ENCODE data around the gene PRR30.

The PRR30 gene

GRCh38 chr2:27127883-27128667 is 11.1 kb downstream of the PRR30 start:
- TF ChIP-seq MAX (IDR thresholded peaks at IDR 0.05; ENCODE audit: low read depth, low read length), result no peak
- TF ChIP-seq MYC (IDR thresholded peaks at IDR 0.05; ENCODE audit: low read depth, low read length), result no peak
- TF ChIP-seq, protein P1, sequence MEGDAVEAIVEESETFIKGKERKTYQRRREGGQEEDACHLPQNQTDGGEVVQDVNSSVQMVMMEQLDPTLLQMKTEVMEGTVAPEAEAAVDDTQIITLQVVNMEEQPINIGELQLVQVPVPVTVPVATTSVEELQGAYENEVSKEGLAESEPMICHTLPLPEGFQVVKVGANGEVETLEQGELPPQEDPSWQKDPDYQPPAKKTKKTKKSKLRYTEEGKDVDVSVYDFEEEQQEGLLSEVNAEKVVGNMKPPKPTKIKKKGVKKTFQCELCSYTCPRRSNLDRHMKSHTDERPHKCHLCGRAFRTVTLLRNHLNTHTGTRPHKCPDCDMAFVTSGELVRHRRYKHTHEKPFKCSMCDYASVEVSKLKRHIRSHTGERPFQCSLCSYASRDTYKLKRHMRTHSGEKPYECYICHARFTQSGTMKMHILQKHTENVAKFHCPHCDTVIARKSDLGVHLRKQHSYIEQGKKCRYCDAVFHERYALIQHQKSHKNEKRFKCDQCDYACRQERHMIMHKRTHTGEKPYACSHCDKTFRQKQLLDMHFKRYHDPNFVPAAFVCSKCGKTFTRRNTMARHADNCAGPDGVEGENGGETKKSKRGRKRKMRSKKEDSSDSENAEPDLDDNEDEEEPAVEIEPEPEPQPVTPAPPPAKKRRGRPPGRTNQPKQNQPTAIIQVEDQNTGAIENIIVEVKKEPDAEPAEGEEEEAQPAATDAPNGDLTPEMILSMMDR (IDR thresholded peaks at IDR 0.05; ENCODE audit: low read depth, low read length), result no peak
- TF ChIP-seq POLR2A (IDR thresholded peaks at IDR 0.05; ENCODE audit: extremely low read depth, insufficient read length), result no peak
- DNase-seq (ENCODE audit: low read depth), result no peak
- no peak overlapping the region for H3K4me3 ChIP-seq (ENCODE audit: low read depth, low read length)

DNA sequence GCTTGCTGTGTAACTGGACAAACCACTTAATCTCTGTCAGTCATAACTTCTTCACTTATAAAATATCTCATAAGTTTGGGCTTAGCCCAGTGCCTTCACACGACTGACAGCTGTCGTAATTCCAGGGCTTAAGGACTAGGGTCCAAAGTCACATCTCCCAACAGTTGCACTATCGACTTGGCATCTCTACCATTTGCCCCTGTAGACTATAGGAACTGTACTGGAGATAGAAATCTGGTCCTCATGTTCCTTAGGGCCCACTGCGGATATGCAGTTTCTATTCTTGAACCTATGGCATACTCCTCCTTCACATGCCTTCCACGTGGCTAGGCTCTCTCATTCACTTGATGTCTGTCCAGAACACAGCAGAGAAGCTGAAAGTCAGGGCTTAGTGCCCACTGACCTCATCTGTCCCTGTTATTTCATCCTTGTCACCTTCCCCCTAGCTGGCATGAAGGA is 12.9 kb downstream of the PRR30 start:
- no peak for DNase-seq (ENCODE audit: low read depth)
- TF ChIP-seq POLR2A (IDR thresholded peaks at IDR 0.05; ENCODE audit: extremely low read depth, insufficient read length) (no peak), MAX (IDR thresholded peaks at IDR 0.05; ENCODE audit: low read depth, low read length) (no peak), MYC (IDR thresholded peaks at IDR 0.05; ENCODE audit: low read depth, low read length) (no peak)
- TF ChIP-seq, protein P1 (IDR thresholded peaks at IDR 0.05; ENCODE audit: low read depth, low read length), result no peak
- H3K4me3 ChIP-seq (ENCODE audit: low read depth, low read length), result no peak overlapping the region

DNA sequence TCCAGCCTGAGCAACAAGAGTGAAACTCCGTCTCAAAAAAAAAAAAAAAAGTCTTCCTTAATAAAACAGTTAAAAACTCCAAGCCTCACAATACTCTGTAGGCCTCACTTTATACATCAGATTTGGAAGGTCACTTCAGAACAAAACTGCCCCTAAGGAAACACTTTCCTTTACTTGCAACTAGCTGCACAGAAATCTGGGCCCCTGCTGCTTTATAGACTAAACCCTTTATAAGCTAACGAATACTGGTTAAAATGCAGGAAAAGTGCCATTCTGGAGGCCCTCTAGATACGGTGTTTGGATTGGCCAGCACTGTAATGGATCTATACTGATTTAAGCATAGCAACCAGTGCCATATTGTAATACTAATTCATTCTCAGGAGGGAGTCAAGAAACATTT is 14.1 kb downstream of the PRR30 start:
- DNase-seq (ENCODE audit: low read depth), result no peak
- H3K4me3 ChIP-seq (ENCODE audit: low read depth, low read length), result no peak overlapping the region
- TF ChIP-seq MYC (IDR thresholded peaks at IDR 0.05; ENCODE audit: low read depth, low read length), result no peak
- no peak for TF ChIP-seq POLR2A (IDR thresholded peaks at IDR 0.05; ENCODE audit: extremely low read depth, insufficient read length)
- TF ChIP-seq, protein P1 (IDR thresholded peaks at IDR 0.05; ENCODE audit: low read depth, low read length), result no peak
- no peak for TF ChIP-seq MAX (IDR thresholded peaks at IDR 0.05; ENCODE audit: low read depth, low read length)

GRCh38 chr2:27123302-27124150 is 15.7 kb downstream of the PRR30 start, which contains the start of gene ABHD1:
ABHD1 (plus strand) TSS chr2:27123815; CDS start chr2:27123949, 134 bp downstream.
- peak within 1 kb of the TSS; percentile 58 for H3K4me3 ChIP-seq (ENCODE audit: low read depth, low read length)
- peak; percentile 69 for DNase-seq (ENCODE audit: low read depth)
- TF ChIP-seq MAX (IDR thresholded peaks at IDR 0.05; ENCODE audit: low read depth, low read length), result no peak; the same call in 1 of the 2 replicates
- TF ChIP-seq, protein P1 (IDR thresholded peaks at IDR 0.05; ENCODE audit: low read depth, low read length), result no peak
- no peak for TF ChIP-seq MYC (IDR thresholded peaks at IDR 0.05; ENCODE audit: low read depth, low read length)
- TF ChIP-seq POLR2A (IDR thresholded peaks at IDR 0.05; ENCODE audit: extremely low read depth, insufficient read length), result no peak

GRCh38 chr2:27122791-27123190 is 16.4 kb downstream of the PRR30 start:
- TF ChIP-seq, protein P1 (IDR thresholded peaks at IDR 0.05; ENCODE audit: low read depth, low read length), result no peak
- TF ChIP-seq MYC (IDR thresholded peaks at IDR 0.05; ENCODE audit: low read depth, low read length), result no peak
- no peak for DNase-seq (ENCODE audit: low read depth)
- H3K4me3 ChIP-seq (ENCODE audit: low read depth, low read length), result no peak overlapping the region

All from NB4 (cell line).